Neural cell (in vitro differentiated cells): ENCODE data around the gene JUND. TPM values are rescaled to one million over a fixed set of nuclear protein-coding genes. Genes with fewer than 3 reads are reported as not detected.

Source experiments
- H2AFZ ChIP-seq: fragments of 200-600, 300-800 bp; sonication (generic), shearing (Covaris generic); 2 replicates; pipeline ENCODE4 v1.6.0; 2014; ENCODE audit warnings: low read depth, mild to moderate bottlenecking, antibody characterized with exemption, low read length, moderate library complexity
- H3F3A ChIP-seq: fragments of 200-600 bp; shearing (Covaris generic); 2 replicates; pipeline ENCODE4 v1.6.1; 2016; ENCODE audit warnings: mild to moderate bottlenecking, moderate library complexity, mixed read lengths, antibody characterized with exemption, low read length; ENCODE audit not compliant: insufficient read depth, poor library complexity, severe bottlenecking
- H3K27ac ChIP-seq: fragments of 200-600, 300-800 bp; sonication (generic), shearing (Covaris generic); 2 replicates; pipeline ENCODE4 v1.5.1; 2014; ENCODE audit warnings: mild to moderate bottlenecking, low read length, moderate library complexity
- H3K27me3 ChIP-seq: fragments of 300-800, 200-600 bp; sonication (generic), shearing (Covaris generic); 2 replicates; pipeline ENCODE4 v1.6.0; 2014; ENCODE audit warnings: mild to moderate bottlenecking, low read depth, low read length, moderate library complexity; ENCODE audit not compliant: insufficient read depth
- H3K36me3 ChIP-seq: fragments of 300-800, 200-600 bp; sonication (generic), shearing (Covaris generic); 2 replicates; pipeline ENCODE4 v1.5.1; 2014; ENCODE audit warnings: mild to moderate bottlenecking, antibody characterized with exemption, low read length, moderate library complexity; ENCODE audit not compliant: insufficient read depth
- H3K4me2 ChIP-seq: fragments of 300-800, 200-600 bp; sonication (generic), shearing (Covaris generic); 2 replicates; pipeline ENCODE4 v1.6.0; 2014; ENCODE audit warnings: mild to moderate bottlenecking, low read length
- H3K4me3 ChIP-seq: fragments of 300-800, 200-600 bp; sonication (generic), shearing (Covaris generic); 2 replicates; pipeline ENCODE4 v1.5.1; 2014; ENCODE audit warnings: mild to moderate bottlenecking, low read length, moderate library complexity
- H3K79me2 ChIP-seq: fragments of 200-600 bp; shearing (Covaris generic); replicated peaks from 2 replicates; pipeline ENCODE4 v1.6.0; 2014; ENCODE audit warnings: mild to moderate bottlenecking, low read length, moderate library complexity; ENCODE audit not compliant: insufficient read depth
- H3K9ac ChIP-seq: fragments of 300-800, 200-600 bp; sonication (generic), shearing (Covaris generic); 2 replicates; pipeline ENCODE4 v1.6.1; 2016; ENCODE audit warnings: mild to moderate bottlenecking, low read length, mixed read lengths
- H3K9me2 ChIP-seq: fragments of 200-600 bp; shearing (Covaris generic); 2 replicates; pipeline ENCODE4 v1.6.1; 2016; ENCODE audit warnings: mild to moderate bottlenecking, low read length, mixed read lengths; ENCODE audit not compliant: insufficient read depth
- H3K9me3 ChIP-seq: fragments of 200-600, 300-800 bp; sonication (generic), shearing (Covaris generic); 2 replicates; pipeline ENCODE4 v1.6.1; 2016; ENCODE audit warnings: mild to moderate bottlenecking, mixed run types, low read length, moderate library complexity, mixed read lengths
- H4K20me1 ChIP-seq: fragments of 200-600 bp; shearing (Covaris generic); 2 replicates; pipeline ENCODE4 v1.6.1; 2016; ENCODE audit warnings: mild to moderate bottlenecking, mixed run types; ENCODE audit not compliant: insufficient read depth
- EP300 ChIP-seq: fragments of 450-650 bp; conservative IDR thresholded peaks from 2 replicates; pipeline ENCODE4 v1.6.1; 2014; ENCODE audit warnings: antibody characterized with exemption, mild to moderate bottlenecking, moderate library complexity; ENCODE audit not compliant: poor library complexity, severe bottlenecking
- EZH2 ChIP-seq: fragments of 200-600, 300-800 bp; shearing (Covaris generic), sonication (generic); IDR thresholded peaks from 2 replicates; pipeline ENCODE4 v1.6.1; 2014; ENCODE audit warnings: antibody characterized with exemption, low read length, borderline replicate concordance, mild to moderate bottlenecking; ENCODE audit not compliant: insufficient read depth, poor library complexity, severe bottlenecking
- MXI1 ChIP-seq: fragments of 450-650 bp; conservative IDR thresholded peaks from 2 replicates; pipeline ENCODE4 v1.6.1; 2014; ENCODE audit warnings: antibody characterized with exemption, mild to moderate bottlenecking; ENCODE audit not compliant: poor library complexity, severe bottlenecking
- SMC3 ChIP-seq: fragments of 450-650 bp; conservative IDR thresholded peaks from 2 replicates; pipeline ENCODE4 v1.6.1; 2014; ENCODE audit warnings: antibody characterized with exemption, mild to moderate bottlenecking, moderate library complexity; ENCODE audit not compliant: poor library complexity
- TAF1 ChIP-seq: IDR thresholded peaks from 2 replicates; pipeline ENCODE4 v1.6.1; 2012; ENCODE audit warnings: low read depth
- polyA plus RNA-seq: library from polyadenylated mRNA; depleted of rRNA; stranded (reverse); fragments of >200 nt; gene quantifications from 2 replicates; pipeline ENCODE4 v1.2.3, GENCODE V29; 2014
- TF ChIP-seq, protein P1 (sequence below): IDR thresholded peaks from 2 replicates; pipeline ENCODE4 v1.6.1; 2012; ENCODE audit warnings: borderline replicate concordance
- TF ChIP-seq, protein P2 (sequence below): fragments of 450-650 bp; IDR thresholded peaks from 2 replicates; pipeline ENCODE4 v1.5.1; 2014; ENCODE audit warnings: antibody characterized with exemption, mild to moderate bottlenecking, moderate library complexity; ENCODE audit not compliant: poor library complexity, severe bottlenecking

The JUND gene
- polyA plus RNA-seq, 1 donor from 2014 or later, result 94.9 TPM

DNA sequence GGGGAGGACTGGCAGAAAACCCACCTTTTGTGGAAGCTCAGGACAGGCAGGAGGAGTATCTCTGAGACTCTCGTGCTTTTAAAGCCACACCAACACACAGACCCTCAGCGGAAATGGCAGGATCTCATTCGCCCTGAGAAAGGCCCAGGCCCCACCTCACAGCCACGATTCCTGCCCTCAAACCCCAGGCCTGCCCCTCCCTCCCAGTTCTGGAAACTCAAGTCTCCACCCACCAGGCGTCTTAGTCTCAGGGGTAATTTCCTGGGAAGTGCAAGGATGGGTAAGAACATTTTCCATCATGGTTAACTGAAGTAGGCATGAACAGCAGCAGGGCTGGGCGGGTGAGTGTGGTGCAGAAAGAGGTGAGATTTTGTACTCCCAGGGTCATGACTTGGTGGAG is 47.2 kb downstream of the JUND start:
- H2AFZ ChIP-seq, result no peak overlapping the region
- H3K9me2 ChIP-seq, result no peaks in the 10 kb centered on the region
- no peak overlapping the region for H3K27ac ChIP-seq
- no peaks in the 10 kb centered on the region for H3K36me3 ChIP-seq
- TF ChIP-seq, protein P1, sequence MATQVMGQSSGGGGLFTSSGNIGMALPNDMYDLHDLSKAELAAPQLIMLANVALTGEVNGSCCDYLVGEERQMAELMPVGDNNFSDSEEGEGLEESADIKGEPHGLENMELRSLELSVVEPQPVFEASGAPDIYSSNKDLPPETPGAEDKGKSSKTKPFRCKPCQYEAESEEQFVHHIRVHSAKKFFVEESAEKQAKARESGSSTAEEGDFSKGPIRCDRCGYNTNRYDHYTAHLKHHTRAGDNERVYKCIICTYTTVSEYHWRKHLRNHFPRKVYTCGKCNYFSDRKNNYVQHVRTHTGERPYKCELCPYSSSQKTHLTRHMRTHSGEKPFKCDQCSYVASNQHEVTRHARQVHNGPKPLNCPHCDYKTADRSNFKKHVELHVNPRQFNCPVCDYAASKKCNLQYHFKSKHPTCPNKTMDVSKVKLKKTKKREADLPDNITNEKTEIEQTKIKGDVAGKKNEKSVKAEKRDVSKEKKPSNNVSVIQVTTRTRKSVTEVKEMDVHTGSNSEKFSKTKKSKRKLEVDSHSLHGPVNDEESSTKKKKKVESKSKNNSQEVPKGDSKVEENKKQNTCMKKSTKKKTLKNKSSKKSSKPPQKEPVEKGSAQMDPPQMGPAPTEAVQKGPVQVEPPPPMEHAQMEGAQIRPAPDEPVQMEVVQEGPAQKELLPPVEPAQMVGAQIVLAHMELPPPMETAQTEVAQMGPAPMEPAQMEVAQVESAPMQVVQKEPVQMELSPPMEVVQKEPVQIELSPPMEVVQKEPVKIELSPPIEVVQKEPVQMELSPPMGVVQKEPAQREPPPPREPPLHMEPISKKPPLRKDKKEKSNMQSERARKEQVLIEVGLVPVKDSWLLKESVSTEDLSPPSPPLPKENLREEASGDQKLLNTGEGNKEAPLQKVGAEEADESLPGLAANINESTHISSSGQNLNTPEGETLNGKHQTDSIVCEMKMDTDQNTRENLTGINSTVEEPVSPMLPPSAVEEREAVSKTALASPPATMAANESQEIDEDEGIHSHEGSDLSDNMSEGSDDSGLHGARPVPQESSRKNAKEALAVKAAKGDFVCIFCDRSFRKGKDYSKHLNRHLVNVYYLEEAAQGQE, result no peak
- TF ChIP-seq TAF1 (no peak), SMC3 (no peak), MXI1 (no peak), EZH2 (no peak)
- no peaks in the 10 kb centered on the region for H4K20me1 ChIP-seq
- H3K4me3 ChIP-seq, result peak overlapping the region; percentile 80
- H3F3A ChIP-seq, result no peaks in the 10 kb centered on the region
- H3K9ac ChIP-seq, result no peak overlapping the region
- H3K4me2 ChIP-seq, result no peak overlapping the region
- H3K9me3 ChIP-seq, result no peaks in the 10 kb centered on the region
- H3K79me2 ChIP-seq, result no peaks in the 10 kb centered on the region
- peaks cover 27% of the 10 kb centered on the region for H3K27me3 ChIP-seq

DNA sequence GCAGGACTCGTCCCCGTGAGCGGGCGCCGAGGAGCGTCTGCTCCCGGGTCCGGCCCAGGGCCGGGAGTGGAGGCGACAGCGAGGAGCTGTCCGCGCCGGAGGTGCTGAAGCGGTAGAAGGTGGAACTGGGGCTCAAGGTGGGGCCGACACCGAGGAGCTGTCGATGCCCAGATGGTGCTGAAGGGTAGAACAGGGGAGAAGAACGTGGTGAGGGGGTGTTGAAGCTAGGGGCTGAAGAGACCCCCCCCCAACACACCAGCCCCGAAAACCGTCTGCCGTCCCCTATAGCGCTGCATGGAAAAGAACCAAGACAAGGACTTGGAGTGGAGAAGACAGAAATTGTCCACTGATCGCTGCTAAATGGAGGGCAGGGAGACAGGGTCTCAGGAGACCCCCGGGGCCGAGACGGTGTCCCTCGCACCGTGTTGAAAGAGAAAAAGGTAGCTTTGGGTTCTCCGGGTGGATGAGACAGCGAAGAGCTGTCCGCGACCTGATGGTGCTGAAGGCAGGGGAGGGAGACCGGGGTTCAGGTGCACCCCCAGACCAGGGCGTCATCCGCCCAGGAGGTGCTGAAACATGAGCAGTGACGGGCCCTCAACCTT is 48.1 kb downstream of the JUND start:
- Histone ChIP-seq H3K79me2 (no peaks in the 10 kb centered on the region), H3K36me3 (no peaks in the 10 kb centered on the region), H3K27me3 (peaks cover 27% of the 10 kb centered on the region), H4K20me1 (no peaks in the 10 kb centered on the region), H3K4me2 (peak overlapping the region; percentile 51), H3K9ac (peak overlapping the region; percentile 73), H3F3A (no peaks in the 10 kb centered on the region), H3K9me3 (no peaks in the 10 kb centered on the region), H2AFZ (peak overlapping the region; percentile 65), H3K9me2 (no peaks in the 10 kb centered on the region), H3K4me3 (peak overlapping the region; percentile 80), H3K27ac (peak overlapping the region; percentile 47)
- TF ChIP-seq, protein P1, result peak; percentile 97
- TF ChIP-seq MXI1 (peak; percentile 10), EP300 (no peak), SMC3 (peak; percentile 5)
- TF ChIP-seq, protein P2, sequence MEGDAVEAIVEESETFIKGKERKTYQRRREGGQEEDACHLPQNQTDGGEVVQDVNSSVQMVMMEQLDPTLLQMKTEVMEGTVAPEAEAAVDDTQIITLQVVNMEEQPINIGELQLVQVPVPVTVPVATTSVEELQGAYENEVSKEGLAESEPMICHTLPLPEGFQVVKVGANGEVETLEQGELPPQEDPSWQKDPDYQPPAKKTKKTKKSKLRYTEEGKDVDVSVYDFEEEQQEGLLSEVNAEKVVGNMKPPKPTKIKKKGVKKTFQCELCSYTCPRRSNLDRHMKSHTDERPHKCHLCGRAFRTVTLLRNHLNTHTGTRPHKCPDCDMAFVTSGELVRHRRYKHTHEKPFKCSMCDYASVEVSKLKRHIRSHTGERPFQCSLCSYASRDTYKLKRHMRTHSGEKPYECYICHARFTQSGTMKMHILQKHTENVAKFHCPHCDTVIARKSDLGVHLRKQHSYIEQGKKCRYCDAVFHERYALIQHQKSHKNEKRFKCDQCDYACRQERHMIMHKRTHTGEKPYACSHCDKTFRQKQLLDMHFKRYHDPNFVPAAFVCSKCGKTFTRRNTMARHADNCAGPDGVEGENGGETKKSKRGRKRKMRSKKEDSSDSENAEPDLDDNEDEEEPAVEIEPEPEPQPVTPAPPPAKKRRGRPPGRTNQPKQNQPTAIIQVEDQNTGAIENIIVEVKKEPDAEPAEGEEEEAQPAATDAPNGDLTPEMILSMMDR, result peak; percentile 38
